AG09309 (cell line): Measurements from ENCODE around the gene HIF3A.
"Not testable (repeated sequence)": the region's sequence is repeated elsewhere in the genome, so short reads cannot be mapped to it uniquely, and the experiment has no call there.

Experiments used
- DNase-seq: peaks from one replicate; pipeline ENCODE4 v3.0.0-alpha.2; 2010; ENCODE audit warnings: low read depth
- H3K4me3 ChIP-seq: 2 replicates; pipeline ENCODE4 v1.5.1; 2011; ENCODE audit warnings: mild to moderate bottlenecking, low read depth, low read length, moderate library complexity; ENCODE audit not compliant: control insufficient read depth
- CTCF ChIP-seq: IDR thresholded peaks from 2 replicates; pipeline ENCODE4 v1.5.1; 2011; ENCODE audit warnings: mild to moderate bottlenecking, low read depth, low read length, inconsistent platforms; ENCODE audit not compliant: insufficient read depth, control insufficient read depth; ENCODE audit errors: missing control alignments

HIF3A gene

DNA sequence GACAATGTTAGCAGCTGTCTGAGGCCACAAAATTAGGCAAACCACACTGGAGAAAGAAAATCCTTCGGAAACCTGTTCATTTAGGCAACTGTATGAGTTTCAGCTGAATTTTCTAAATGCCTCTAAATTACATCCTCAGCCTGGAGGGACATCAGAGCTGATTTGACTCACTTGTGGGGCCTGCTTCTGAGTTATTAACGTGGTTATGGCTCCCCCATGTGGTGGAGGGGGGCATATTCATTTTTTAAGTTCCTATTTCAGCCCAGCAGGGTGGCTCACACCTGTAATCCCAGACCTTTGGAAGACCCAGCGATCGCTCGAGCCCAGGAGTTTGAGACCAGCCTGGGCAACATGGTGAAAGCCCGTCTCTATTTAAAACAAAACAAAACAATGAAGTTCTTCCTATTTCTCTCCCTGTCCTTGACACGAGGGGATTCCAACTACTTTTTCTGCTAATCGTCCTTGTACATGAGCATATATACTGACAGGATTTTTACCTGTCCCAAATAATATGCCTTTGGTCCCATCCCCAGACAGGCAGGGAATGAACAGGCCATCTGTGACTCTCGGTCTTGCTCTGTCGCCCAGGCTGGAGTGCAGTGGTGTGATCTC, 31.5 kb upstream of the HIF3A start:
- DNase-seq = peak; percentile 52
- H3K4me3 ChIP-seq = no peak overlapping the region
- TF ChIP-seq CTCF = peak; percentile 78

- H3K4me3 ChIP-seq = no peak overlapping the region
- no peak for DNase-seq
- TF ChIP-seq CTCF = no peak
Measured at GRCh38 chr19:46269101-46269500, 27.7 kb upstream of the HIF3A start.

DNA sequence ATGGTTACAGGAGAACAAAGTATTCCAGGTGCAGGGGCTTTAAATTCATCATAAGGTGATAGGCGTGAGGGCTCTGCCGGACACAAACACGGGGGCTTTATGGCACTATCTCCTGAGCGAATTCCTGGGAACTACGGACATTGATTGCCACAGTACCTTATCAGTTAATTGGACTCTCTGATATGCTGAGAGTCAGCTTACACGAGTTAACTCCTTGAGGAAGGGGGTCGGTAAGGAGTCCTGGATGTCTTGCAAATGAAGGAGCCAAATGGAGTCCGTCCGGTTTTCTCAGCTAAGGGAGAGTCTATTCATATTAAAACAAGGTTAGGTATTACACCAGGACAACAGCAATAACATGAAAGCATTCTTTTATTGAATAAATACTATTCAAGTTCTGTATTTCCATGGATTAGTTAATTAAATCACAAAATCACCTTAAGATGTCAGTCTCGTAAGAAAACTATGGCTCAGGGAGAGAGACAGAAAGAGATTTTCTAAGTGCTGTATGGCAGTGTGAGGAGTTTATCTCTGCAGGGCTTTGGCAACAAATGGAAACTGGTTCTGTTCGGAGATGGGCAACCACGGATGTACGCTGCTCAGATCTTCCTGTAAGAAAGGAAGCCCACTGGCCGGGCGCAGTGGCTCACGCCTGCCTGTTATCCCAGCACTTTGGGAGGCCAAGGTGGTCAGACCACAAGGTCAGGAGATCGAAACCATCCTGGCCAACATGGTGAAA, 26.2 kb upstream of the HIF3A start:
- no peak for DNase-seq
- H3K4me3 ChIP-seq = no peak overlapping the region
- no peak for TF ChIP-seq CTCF

DNA sequence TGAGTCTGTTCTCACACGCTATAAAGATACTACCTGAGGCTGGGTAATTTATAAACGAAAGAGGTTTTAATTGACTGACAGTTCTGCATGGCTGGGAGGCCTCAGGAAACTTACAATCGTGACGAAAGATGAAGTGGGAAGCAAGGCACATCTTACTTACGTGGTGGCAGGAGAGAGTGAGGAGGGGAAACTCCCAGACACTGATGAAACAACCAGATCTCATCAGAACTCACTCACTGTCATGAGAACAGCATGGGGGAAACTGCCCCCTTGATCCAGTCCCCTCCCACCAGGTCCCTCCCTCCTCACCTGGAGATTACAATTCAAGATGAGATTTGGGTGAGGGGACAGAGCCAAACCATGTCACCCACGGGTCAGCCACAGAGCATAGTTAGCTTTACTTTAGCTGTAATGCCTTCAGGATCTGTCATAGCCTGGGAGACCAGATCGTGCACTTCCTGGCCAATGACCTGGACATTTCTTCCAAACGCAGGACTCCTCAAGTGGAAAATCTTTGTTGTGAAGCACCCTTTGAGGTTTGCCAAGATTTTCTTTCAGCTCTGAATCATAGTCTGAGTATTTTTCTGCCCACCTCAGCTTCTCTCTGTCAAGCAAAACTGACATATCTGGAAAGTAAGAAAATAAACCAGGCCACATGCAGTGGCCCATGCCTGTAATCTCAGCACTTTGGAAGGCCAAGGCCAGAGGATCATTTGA, 25.2 kb upstream of the HIF3A start:
- no peak for TF ChIP-seq CTCF
- H3K4me3 ChIP-seq = no peak overlapping the region
- DNase-seq = peak; percentile 40

DNA sequence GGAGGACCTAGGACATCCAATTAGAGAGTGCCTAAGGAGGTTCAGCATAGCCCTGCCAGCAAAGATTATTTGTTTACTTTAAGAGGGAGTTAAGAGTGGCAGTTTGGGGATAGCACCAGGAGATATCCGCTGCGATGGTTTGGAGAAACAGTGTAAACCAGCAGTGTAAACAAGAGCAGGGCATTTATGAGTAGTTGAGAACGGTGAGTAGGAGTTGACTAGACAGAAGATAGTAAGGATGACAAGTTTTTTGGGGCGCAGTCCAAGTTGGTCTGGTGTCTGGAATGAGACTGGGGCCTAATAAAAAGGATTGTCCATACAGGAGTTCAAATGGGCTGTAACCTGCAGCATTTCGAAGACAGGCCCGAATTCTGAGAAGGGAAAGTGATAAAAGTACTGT, 22.9 kb upstream of the HIF3A start:
- H3K4me3 ChIP-seq, DNase-seq: not testable (repeated sequence)

DNA sequence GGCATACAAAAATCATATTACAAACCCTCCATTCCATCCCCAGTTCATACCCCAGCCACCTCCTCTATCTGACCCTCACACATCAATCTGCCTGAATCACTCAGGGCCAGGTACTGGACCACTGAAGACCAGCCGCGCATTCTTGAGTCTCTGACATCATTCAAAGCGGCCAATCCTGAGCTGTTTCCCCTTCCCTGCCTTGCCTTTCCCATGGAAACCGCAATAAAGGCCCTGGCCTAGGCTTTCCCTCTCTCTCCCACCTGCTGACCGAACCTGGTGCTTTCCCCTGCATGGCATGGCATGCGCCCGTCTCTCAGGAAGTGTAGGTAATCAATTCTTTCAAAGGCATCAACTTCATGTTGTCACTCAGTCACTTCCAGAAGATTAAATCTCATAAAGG, 17.7 kb upstream of the HIF3A start:
- no peak overlapping the region for H3K4me3 ChIP-seq
- TF ChIP-seq CTCF = no peak
- no peak for DNase-seq

- no peak for TF ChIP-seq CTCF
- no peak overlapping the region for H3K4me3 ChIP-seq
- DNase-seq = no peak
Measured at GRCh38 chr19:46283771-46284170, 13.1 kb upstream of the HIF3A start.
